Activated T-helper 1 cell treated with Interleukin-2 at 50 U/mL for 16 hours (primary cell): ENCODE data around the gene COL25A1.

Experiments
- DNase-seq: peaks from one replicate; pipeline ENCODE4 v3.0.0-alpha.2; 2020; ENCODE audit warnings: low read depth

Gene COL25A1

DNA sequence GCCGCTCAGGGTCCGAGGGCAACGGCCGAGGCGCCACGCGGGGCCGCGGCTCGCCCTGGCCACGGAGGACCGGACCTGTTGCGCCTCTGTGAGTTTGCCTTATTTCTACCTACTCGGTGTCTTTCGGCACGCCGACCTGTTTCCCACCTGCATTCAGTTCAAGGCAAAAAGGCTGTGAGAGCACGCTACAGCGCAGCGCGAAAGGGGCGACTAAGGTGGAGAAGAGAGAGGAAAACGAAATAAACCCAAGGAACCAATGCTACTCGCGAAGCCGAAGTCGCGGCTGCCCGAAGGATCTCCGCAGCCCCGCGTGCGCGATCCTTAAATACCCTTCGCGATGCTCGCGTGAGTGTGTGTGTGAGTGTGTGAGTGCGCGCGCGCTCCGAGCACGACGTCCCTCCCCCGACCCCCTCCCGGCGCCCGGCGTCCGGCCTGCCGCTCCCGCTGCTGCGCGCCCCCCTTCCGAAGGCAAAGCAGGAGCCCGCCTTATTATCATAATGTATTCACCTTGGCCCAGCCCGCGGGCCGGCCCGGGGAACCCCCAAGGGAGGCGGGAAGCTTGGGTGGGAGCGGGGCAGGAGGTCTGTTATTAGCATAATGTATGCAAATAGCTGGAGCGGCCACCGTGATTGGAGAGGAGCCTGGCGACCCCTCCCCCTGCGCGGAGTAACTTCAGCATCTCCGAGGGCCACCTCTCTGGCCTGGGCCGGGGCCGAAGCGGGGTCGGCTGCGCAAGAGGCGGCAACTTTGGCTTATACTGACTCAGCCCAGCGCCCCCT lies at the start of gene COL25A1:
TSS of gene COL25A1 (minus strand) at position 298 of the 779 bp plus-strand sequence.
- DNase-seq: peak; percentile 4

DNA sequence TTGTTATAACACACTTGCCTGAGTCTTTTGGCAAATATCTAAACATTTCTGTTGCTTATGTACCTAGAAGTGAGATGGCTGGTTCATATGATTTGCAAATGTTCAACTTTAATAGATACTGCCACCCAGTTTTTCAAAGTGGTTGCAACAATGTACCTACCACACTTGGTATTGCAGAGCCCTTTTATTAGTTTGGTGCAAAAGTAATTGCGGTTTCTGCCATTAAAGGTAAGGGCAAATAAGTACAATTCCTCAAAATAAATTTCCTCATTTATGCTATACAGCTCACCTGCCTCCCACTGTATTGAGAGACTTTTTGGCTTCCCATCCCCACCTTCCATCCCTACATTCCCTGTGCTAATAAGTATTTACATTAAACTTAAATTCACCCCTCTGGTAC lies 47.7 kb upstream of the COL25A1 start:
- no peak for DNase-seq

DNA sequence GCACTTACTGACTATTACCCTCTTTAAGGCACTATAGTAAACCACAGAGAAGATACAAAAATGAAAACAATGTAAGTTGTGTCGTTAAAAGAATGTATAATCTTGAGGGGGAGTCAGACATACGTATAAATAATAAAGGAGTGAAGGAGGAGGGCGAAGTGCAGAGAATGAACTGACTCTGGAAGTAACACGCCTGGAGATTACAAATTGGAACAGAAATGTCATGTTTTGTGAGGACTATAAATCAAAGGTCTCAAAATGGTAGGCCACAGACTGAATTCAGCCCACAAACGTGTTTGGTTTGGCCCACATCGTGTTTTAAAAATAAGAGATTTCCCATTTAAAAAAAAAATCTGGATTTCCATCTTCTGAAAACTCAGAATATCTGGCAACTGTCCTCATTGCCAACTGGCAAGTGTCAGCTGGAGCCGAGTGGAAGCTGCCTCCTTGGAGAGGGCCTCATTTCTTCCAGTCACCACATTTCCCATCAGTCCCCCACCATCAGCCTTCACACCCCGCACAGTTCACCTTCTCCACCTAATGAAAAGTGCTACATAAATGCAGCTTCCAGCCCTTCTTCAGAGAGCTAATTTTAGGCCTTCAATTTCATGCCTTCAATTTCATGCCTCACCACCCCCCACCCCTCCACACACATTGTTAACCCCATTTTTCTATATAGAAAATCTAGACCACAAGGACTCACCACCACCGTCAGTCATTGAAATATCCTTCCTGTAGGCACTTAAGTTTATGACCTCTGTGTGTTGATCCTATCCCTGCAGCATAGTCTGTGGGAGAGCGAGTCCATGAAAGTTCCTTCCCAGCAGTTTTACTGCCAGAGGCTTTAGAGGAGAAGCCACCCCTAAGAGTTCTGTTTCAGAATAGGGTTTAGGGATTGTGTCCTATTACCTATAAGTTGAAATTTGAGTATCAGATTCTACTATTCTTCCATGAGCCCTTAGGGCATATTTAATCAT lies 32.0 kb upstream of the COL25A1 start:
- no peak for DNase-seq

DNA sequence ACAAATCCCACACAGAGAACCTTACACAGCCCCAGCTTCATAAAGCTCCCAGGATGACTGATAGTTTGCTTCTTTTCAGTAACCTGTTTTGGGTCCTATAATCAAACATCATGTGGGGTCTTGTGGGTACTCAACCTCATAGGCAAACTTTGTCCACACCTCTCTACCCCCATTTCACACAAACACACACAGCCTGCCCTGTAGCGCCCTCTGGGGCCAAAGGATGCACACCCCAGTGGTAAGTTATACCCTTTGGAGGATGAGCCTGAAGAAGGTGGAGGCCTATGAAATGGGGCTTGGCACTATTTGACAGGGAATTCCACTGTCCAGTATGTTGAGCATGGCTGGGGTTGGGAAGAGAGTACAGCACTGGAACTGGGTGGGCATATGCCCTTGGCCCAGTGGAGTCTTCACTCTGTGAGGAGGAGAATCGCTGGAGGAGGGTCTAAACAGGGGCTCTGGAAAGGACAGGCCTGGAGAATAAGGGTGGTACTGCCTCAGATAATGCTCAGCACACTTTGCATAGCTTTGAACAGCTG lies 30.5 kb upstream of the COL25A1 start:
- no peak for DNase-seq

DNA sequence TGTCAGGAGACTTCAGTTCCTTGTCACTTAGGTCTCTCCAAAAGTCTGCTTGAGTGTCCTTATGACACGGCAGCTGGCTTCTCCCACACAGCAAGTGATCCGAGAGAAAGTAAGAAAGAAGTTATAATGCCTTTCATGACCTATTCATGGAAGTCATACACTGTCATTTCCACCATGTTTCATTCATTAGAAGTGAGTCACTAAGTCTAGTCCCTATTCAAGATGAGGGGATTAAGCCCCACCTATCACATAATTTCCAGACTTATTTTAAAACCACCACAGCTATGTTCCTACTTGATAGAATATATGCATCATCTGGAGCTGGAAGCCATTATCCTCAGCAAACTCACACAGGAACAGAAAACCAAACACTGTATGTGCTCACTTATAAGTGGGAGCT lies 25.2 kb upstream of the COL25A1 start:
- no peak for DNase-seq

DNA sequence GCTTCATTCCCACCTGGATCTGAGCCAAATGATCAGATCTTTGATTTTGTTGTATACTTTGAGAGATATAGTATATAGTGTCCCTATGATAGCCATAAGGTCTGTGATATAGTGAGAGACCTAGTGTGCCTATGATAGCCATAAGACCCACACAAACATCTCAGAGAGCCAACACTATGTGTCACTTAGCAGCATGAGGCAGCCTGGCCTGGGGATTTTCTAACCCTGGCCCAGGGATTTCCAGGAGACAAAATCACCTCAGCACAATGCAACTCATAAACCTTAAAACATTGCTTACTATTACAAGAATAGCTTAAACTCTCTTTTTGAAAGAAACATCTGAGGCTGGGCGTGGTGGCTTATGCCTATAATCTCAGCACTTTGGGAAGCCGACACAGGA lies 23.2 kb upstream of the COL25A1 start:
- no peak for DNase-seq

DNA sequence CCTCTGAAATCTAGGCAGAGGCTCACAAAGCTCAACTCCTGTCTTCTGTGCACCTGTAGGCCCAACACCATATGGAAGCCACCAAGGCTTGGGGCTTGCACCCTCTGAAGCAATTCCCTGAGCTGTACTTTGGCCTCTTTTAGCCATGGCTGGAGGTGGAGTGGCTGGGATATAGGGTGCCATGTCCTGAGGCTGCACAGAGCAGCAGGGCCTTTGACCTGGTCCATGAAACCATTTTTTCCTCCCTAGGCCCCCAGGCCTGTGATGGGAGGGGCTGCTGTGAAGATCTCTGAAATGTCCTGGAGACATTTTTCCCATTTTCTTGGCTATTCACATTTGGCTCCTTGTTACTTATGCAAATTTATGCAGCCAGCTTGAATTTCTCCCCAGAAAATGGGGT lies 20.9 kb upstream of the COL25A1 start:
- DNase-seq: no peak

DNA sequence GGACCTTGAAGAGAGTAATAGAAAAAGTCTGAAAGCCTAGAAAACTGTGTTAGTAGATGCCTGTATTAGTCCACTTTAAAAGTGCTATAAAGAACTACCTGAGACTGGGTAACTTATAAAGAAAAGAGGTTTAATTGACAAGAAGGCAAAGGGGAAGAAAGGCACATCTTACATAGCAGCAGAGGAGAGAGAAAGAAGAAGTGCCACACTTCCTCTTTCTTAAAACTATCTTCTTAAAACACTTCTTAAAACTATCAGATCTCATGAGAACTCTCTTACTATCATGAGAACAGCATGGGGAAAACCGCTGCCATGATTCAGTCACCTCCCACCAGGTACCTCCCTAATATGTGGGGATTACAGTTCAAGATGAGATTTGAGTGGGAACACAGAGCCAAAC lies 18.8 kb upstream of the COL25A1 start:
- DNase-seq: no peak

DNA sequence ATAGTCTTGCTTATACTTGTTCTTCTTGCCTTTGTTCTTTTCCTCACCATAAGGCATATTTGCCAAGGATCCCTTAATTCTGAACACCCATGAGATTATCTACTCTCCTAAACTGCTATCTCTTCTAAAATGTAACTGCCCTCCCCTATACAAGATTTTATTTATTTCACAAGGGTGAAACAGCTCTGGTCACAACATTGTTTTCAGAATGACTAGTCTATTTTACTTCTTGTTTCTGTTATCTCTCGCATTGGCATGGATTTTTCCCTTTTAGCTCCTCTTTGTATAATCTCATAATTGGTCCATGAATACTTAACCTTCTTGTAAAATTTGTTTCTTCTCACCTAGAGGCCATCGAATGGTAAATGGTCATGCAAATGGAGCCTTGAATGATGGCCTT lies 17.2 kb upstream of the COL25A1 start:
- DNase-seq: no peak

DNA sequence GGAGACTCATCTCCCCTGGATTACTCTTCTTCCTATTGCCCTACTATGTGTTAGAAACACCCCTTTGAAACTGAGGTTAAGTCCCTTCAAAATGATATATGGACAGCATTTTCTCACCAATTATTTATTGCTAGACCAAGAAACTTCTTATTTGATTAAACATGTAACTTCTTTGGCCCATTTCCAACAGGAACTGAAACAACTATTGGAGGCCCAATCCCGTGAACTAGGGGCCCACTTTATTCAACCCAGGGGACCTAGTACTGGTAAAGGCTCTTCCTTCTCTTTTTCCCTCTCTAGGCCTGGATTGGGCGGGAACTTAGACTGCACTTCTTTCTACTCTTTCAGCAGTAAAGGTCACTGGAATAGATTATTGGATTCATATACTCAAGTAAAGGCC lies 16.7 kb upstream of the COL25A1 start:
- no peak for DNase-seq

DNA sequence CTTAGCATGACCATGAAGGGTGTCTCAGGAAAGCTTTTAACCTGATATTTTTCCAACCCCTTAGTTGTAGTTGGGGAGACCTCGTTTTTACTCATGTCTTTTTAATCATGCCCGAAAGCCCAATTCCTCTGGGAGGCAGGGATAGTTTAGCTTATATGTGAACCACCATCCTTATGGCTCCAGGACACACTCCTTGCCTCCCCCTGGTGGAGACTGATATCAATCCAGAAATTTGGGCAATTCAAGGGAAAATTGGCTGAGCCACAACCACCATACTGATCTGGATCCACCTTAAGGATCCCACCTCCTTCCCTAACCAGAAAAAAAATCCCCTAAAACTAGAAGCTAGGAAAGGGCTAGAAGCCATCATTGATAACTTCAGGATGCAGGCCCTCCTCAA lies 13.4 kb upstream of the COL25A1 start:
- no peak for DNase-seq

DNA sequence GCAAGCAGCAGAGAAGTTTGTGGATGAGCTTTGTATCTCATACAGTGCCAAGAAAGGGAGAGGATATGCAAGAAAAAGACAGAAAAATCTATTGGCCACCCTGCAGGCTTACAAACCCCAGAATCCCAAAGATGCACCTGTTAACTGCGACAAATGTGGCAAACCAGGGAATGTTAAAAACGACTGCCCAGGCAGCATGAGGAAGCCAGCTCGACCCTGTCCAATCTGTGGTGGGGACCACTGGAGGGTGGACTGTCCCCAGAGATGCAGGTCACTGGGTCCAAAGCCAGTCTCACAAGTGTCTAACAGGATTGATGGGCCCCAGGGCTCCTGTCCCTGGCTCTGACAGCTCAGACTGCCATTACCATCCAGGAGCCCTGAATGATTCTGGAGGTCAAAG lies 12.9 kb upstream of the COL25A1 start:
- DNase-seq: no peak

DNA sequence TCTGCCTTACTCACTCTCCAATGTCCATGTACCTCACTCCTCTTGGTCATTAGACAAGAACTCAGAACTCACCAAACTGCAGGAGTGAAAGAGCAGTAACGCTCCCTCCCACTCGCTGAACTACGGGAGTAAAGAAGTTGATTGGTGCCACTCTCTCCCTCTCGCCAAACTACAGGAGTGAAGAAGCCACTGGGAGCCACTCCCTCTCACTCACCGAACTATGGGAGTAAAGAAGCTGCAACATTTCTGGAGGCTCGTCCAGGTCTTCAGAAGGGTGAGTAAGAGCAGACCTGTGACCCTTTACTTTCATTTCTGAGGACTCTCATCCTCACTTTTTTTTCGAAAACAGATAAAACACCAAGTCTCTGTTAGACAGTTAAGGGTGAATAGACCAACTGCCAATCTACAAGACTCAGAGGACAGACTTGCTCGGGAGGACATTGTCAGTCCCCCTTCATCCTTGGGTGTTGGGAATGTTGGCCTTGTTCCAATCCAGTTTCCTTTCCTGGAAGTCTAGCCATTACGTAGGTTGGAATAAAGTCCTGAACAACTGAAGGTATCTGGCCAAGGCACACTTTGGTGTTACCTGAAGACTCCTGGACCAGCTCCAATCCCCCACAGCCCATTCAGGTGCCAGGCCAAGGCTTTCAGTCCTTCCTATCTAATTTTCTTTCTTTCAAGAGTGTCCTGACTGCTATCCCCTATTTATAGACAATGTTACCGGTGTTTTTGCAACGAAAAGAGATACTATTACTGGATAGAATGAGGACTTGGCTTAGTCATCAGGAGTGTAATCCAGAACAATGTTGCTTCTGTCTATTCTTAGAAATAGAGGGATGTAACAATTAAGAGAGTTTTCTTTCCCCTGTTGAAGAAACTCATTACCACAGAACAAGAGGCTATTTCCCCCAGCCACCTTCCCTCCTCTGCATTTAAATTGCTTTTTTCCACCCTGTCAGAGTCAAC lies 11.0 kb upstream of the COL25A1 start:
- no peak for DNase-seq

DNA sequence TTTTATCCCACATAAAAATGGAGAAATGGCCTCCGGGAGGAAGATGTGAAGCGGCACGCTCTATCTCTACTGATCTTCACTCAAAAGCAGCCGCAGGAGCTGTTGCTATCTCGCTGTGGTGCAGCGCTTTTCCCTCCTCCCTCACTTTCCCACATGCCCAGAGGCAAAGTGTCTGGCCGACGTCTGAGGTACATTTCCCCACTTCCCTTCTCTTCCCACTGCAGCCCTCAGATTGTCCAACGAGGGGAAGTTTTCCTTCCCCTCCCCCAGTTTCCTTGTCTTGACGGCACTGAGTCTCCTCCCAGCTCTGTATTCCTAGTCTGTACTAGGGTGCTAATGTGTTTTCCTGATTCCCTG lies 660 bp upstream of the COL25A1 start:
- DNase-seq: no peak

DNA sequence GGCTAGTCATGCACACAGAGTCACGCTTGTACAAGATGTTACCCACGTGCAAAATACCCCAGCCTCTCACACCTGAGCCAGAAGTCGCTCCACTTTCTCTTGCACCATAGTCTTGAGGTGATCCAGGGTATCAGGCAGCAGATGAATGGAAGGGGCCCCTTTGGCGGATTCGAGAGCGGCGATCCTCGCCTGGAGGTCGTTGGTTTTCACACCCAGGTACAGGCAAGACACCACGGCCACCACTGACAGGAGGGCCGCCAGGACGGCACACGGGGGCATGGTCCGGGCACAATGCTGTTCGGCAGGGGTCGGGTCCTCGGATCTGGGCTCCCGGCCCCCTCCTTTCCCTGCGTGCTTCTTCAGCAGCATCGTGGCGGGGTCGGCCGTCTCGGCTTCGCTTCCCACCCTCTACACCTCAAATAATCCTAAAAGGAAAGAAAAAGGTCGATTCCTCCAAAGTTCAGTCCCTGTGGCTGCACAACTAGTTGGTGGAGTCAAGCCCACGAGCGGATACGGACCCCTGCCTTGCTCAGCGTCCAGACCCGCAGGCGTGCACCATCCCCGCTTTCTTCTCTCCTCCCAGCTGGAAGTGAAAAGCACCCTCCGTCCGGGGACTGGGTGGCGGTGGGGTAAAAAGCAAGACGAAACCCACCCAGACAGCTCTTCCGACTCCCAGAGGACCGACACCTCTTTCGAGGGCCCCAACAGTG lies 652 bp downstream of the COL25A1 start:
- no peak for DNase-seq

DNA sequence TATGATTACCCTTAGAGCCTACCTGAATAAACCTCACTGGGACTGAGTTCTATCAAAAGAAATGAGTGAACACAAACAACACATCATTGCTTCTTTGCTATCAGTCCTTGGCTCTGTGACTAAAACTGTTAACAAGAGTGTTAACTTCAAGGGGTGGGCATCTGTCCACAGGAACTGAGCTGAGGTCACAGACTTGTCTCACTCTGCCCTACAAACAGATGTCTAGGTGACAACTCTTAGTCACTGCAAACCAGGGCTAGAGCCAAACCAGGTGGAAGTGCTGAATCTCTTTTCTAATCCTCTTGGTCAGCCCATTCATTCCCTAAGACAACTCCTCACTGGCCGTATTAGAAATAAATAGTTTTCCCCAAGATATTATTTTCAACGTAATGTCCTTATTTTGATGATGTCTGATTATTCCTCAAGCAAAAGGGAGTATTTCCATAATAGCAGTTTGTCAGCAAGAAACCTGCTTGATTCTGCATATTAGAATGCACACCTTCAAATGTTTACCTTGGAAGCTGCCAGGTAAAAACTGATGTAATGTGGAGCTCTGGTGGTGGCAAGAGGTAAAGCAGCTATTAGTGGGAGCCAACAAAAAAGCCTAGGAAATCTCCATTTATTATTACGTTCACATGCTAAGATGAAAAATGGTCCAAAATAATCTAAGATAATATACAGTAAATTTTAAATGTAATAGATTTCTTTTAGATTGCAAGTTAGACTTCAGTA lies 4.0 kb downstream of the COL25A1 start:
- no peak for DNase-seq

DNA sequence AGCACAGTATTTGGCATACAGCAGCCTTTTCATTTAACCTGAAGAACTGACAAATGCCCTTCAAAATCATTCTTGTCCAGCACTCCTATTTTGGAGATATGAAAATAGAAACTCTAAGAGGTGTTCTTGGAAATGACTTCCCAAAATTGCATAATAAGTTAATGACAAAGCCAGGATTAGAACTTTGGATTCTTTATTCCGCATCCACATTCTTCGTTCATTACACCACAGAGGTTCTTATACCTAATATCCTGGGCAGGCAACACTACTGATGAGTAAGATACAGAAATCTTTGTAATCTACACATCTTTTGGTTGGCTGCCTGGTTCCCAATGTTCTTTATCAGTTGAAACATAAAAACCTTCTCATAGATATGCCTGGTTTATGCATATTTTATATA lies 5.9 kb downstream of the COL25A1 start:
- DNase-seq: no peak

DNA sequence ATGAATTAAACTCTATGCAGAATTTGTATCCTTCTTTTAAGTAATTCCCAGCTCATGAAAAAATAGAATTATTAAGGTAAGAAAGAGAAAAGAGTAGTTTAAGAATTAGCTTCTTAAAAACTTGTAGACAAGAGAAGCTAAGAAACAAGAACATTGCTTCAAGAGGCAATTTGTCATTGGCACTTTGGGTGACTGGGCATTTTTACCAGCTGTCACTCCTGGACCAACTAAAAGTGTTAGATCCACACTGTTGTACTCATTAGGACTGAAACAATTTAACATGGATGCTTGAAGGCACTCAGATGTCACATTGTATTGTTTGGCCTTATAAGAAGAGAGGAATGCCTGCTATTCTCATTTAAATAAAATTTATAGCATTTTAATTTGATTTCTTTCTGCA lies 7.4 kb downstream of the COL25A1 start:
- DNase-seq: no peak

DNA sequence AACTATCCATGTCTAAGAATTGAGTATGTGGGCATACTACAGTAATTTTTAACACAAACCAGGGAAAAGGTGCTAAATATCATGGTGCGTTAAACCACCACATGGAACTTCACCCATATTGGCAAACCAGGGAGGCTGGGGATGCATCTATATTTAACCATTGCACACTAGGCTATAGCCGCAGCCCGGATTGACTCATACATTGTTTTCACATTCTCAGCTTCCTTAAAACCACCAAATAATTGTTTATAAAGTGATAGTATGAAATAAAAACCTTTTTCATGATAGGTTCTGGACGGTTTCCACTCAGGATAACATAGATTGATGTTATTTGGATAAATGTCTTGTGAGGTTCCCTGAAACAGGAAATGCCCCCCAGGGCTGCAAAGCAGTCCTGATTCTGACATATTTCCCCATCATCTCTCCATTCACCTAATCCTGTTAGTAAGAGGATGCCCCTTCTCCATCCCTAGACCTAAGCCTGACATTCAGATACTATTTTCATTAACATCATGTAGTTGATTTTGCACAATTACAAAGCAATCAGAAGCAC lies 7.9 kb downstream of the COL25A1 start:
- no peak for DNase-seq

DNA sequence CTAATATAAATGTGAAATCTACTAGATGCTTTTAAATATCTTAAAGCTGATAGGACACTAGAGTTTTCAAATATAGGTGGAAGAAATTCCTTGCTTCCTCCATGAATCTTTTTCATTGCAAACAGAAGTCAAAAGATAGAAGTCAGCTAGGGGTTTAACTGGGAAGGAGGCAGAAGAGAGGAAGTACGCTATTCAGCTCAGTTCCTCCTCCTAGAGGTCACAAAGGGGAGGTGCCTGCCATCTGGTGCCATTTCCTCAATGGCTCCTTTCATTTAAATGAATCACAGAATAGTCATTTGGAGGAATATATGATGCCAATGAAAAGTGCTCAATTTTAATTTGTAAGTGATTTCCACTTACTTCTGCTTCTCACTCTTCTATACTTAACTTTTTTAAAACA lies 8.5 kb downstream of the COL25A1 start:
- DNase-seq: no peak
